ENCODE results near the gene IL36B. TPM values are rescaled to one million over a fixed set of nuclear protein-coding genes. Genes with fewer than 3 reads are reported as not detected.
A peak's percentile ranks its signal among the peaks of the same experiment; 100 is the strongest.

The IL36B gene
- total RNA-seq, 1 experiment from 2014 or later, result not detected

GRCh38 chr2:113068706-113069485 is 16.2 kb upstream of the IL36B start:
- H3K4me3 Mint-ChIP-seq (ENCODE audit: low read depth, unreplicated experiment), result peak overlapping the region; percentile 19
- H3K9me3 Mint-ChIP-seq (ENCODE audit: low read depth, unreplicated experiment), result peaks cover 11% of the 10 kb centered on the region
- peaks cover 37% of the 10 kb centered on the region for H3K4me1 Mint-ChIP-seq (ENCODE audit: low read depth, unreplicated experiment)
- peak overlapping the region; percentile 77 for H3K27ac Mint-ChIP-seq (ENCODE audit: unreplicated experiment)
- H3K36me3 Mint-ChIP-seq (ENCODE audit: insufficient read depth, unreplicated experiment), result peaks cover 9% of the 10 kb centered on the region
- TF ChIP-seq CTCF (IDR thresholded peaks at IDR 0.05; ENCODE audit: unreplicated experiment), result no peak
- no peaks in the 10 kb centered on the region for H3K27me3 Mint-ChIP-seq (ENCODE audit: unreplicated experiment)
- BruUV-seq (replicated peaks), result no TSS peak
- peak; percentile 28 for DNase-seq
- intact Hi-C loops (cut with micrococcal nuclease; ENCODE audit: unreplicated experiment), result no loop called here
- CTCF ChIA-PET, result interaction anchor here (0.6 to 1.4 kb wide), 6 partner anchors 11 to 127 kb away, joined by 3 to 5 read pairs (median 4); no protein-coding TSS in a partner anchor

GRCh38 chr2:113068249-113068648 is 15.6 kb upstream of the IL36B start:
- intact Hi-C loops (cut with micrococcal nuclease; ENCODE audit: unreplicated experiment), result no loop called here
- no peak overlapping the region for H3K27ac Mint-ChIP-seq (ENCODE audit: unreplicated experiment)
- peaks cover 35% of the 10 kb centered on the region for H3K4me1 Mint-ChIP-seq (ENCODE audit: low read depth, unreplicated experiment)
- H3K36me3 Mint-ChIP-seq (ENCODE audit: insufficient read depth, unreplicated experiment), result peaks cover 9% of the 10 kb centered on the region
- H3K9me3 Mint-ChIP-seq (ENCODE audit: low read depth, unreplicated experiment), result peaks cover 11% of the 10 kb centered on the region
- BruUV-seq (replicated peaks), result no TSS peak
- no peak for DNase-seq
- CTCF ChIA-PET, result interaction anchor here (0.7 to 1.4 kb wide), 4 partner anchors 12 to 109 kb away, joined by 3 to 5 read pairs (median 4); no protein-coding TSS in a partner anchor
- TF ChIP-seq CTCF (IDR thresholded peaks at IDR 0.05; ENCODE audit: unreplicated experiment), result no peak
- no peaks in the 10 kb centered on the region for H3K27me3 Mint-ChIP-seq (ENCODE audit: unreplicated experiment)
- H3K4me3 Mint-ChIP-seq (ENCODE audit: low read depth, unreplicated experiment), result no peak overlapping the region

GRCh38 chr2:113067681-113068080 is 15.0 kb upstream of the IL36B start, which contains the start of gene IL1F10:
TSS of gene IL1F10 (plus strand) at chr2:113067970. CDS start at chr2:113072739, 4,769 bp downstream.
- peaks cover 11% of the 10 kb centered on the region for H3K9me3 Mint-ChIP-seq (ENCODE audit: low read depth, unreplicated experiment)
- H3K27me3 Mint-ChIP-seq (ENCODE audit: unreplicated experiment), result no peaks in the 10 kb centered on the region
- no peak for TF ChIP-seq CTCF (IDR thresholded peaks at IDR 0.05; ENCODE audit: unreplicated experiment)
- no TSS peak for BruUV-seq (replicated peaks)
- intact Hi-C loops (cut with micrococcal nuclease; ENCODE audit: unreplicated experiment), result no loop called here
- peaks cover 9% of the 10 kb centered on the region for H3K36me3 Mint-ChIP-seq (ENCODE audit: insufficient read depth, unreplicated experiment)
- CTCF ChIA-PET, result interaction anchor here (1.4 kb wide), 1 partner anchor 108 kb away, joined by 4 read pairs; no protein-coding TSS in a partner anchor
- peak within 1 kb of the TSS; percentile 77 for H3K27ac Mint-ChIP-seq (ENCODE audit: unreplicated experiment)
- peak within 1 kb of the TSS; percentile 19 for H3K4me3 Mint-ChIP-seq (ENCODE audit: low read depth, unreplicated experiment)
- H3K4me1 Mint-ChIP-seq (ENCODE audit: low read depth, unreplicated experiment), result peaks cover 30% of the 10 kb centered on the region
- no peak for DNase-seq

GRCh38 chr2:113064898-113065297 is 12.2 kb upstream of the IL36B start:
- peaks cover 11% of the 10 kb centered on the region for H3K9me3 Mint-ChIP-seq (ENCODE audit: low read depth, unreplicated experiment)
- no peak for TF ChIP-seq CTCF (IDR thresholded peaks at IDR 0.05; ENCODE audit: unreplicated experiment)
- CTCF ChIA-PET, result no interaction called here
- peaks cover 9% of the 10 kb centered on the region for H3K36me3 Mint-ChIP-seq (ENCODE audit: insufficient read depth, unreplicated experiment)
- H3K4me3 Mint-ChIP-seq (ENCODE audit: low read depth, unreplicated experiment), result no peak overlapping the region
- no peak for DNase-seq
- BruUV-seq (replicated peaks), result no TSS peak
- intact Hi-C loops (cut with micrococcal nuclease; ENCODE audit: unreplicated experiment), result no loop called here
- no peaks in the 10 kb centered on the region for H3K27me3 Mint-ChIP-seq (ENCODE audit: unreplicated experiment)
- peaks cover 26% of the 10 kb centered on the region for H3K4me1 Mint-ChIP-seq (ENCODE audit: low read depth, unreplicated experiment)
- H3K27ac Mint-ChIP-seq (ENCODE audit: unreplicated experiment), result no peak overlapping the region
